GM21576 (cell line): Measurements from ENCODE around the gene JAK2.

Experiments used
- ATAC-seq: cut with Tn5 transposase; IDR thresholded peaks from one replicate; pipeline ENCODE4 v1.9.1; 2021; ENCODE audit warnings: mild to moderate bottlenecking, moderate library complexity; ENCODE audit not compliant: unreplicated experiment

Gene JAK2

GRCh38 chr9:5122516-5122915 is 137.4 kb downstream of the JAK2 start:
- ATAC-seq, result no peak

- no peak for ATAC-seq
Observed at GRCh38 chr9:5140151-5140550, 155.1 kb downstream of the JAK2 start.

GRCh38 chr9:5144217-5144616 is 159.1 kb downstream of the JAK2 start:
- no peak for ATAC-seq

- ATAC-seq, result no peak
Observed at GRCh38 chr9:5146241-5146640, 161.2 kb downstream of the JAK2 start.
